WTC11 (cell line): ENCODE results near the gene ARPC2. TPM values are rescaled to one million over a fixed set of nuclear protein-coding genes. Genes with fewer than 3 reads are reported as not detected.

ENCODE experiments used
- ATAC-seq: fragments of 200-7000 bp; cut with Tn5 transposase; 2 replicates; pipeline ENCODE4 v1.10.0; 2021; ENCODE audit warnings: mild to moderate bottlenecking, moderate library complexity
- CTCF ChIA-PET: fragments of 300-600 bp; sonication (Branson Sonifier 250); formaldehyde crosslinking; loops from one replicate; lab custom pipeline; 2021; ENCODE audit warnings: antibody characterized with exemption; lab: Charles Lee
- POLR2A ChIA-PET: fragments of 350-600 bp; sonication (Branson Sonifier 250); formaldehyde crosslinking; loops from one replicate; lab custom pipeline; 2021; ENCODE audit warnings: antibody characterized with exemption; lab: Charles Lee
- DNase-seq: peaks from one replicate; pipeline ENCODE4 v3.0.0; 2021; ENCODE audit warnings: low spot score
- H3K27ac Mint-ChIP-seq: 2 replicates; pipeline ENCODE4 v1.8.0; 2021; ENCODE audit warnings: mixed read lengths
- H3K27me3 Mint-ChIP-seq: 2 replicates; pipeline ENCODE4 v1.8.0; 2021; ENCODE audit warnings: low read depth, mild to moderate bottlenecking, moderate library complexity, mixed read lengths
- H3K36me3 Mint-ChIP-seq: 2 replicates; pipeline ENCODE4 v1.8.0; 2021; ENCODE audit warnings: mixed read lengths
- H3K4me1 Mint-ChIP-seq: 2 replicates; pipeline ENCODE4 v1.8.0; 2022; ENCODE audit warnings: mixed read lengths
- H3K4me3 Mint-ChIP-seq: 2 replicates; pipeline ENCODE4 v1.8.0; 2021; ENCODE audit warnings: mild to moderate bottlenecking, moderate library complexity, mixed read lengths
- H3K9me3 Mint-ChIP-seq: 2 replicates; pipeline ENCODE4 v1.8.0; 2021; ENCODE audit warnings: mixed read lengths
- ATF1 ChIP-seq: sonication (generic); formaldehyde crosslinking; IDR thresholded peaks from 2 replicates; pipeline ENCODE4 v1.8.1; 2023; ENCODE audit warnings: mild to moderate bottlenecking, moderate library complexity, missing genetic modification reagents
- ETV6 ChIP-seq: sonication (generic); formaldehyde crosslinking; IDR thresholded peaks from 2 replicates; pipeline ENCODE4 v1.8.1; 2022; ENCODE audit warnings: mild to moderate bottlenecking, missing genetic modification reagents
- FOXP1 ChIP-seq: sonication (generic); formaldehyde crosslinking; IDR thresholded peaks from 2 replicates; pipeline ENCODE4 v1.8.0; 2022; ENCODE audit warnings: missing genetic modification reagents, mild to moderate bottlenecking, moderate library complexity, borderline replicate concordance
- JUN ChIP-seq: sonication (generic); formaldehyde crosslinking; IDR thresholded peaks from 2 replicates; pipeline ENCODE4 v1.8.0; 2023; ENCODE audit warnings: mild to moderate bottlenecking, missing genetic modification reagents
- SMAD3 ChIP-seq: sonication (generic); formaldehyde crosslinking; IDR thresholded peaks from 2 replicates; pipeline ENCODE4 v1.8.0; 2022; ENCODE audit warnings: missing genetic modification reagents, mild to moderate bottlenecking, borderline replicate concordance
- SMAD4 ChIP-seq: sonication (generic); formaldehyde crosslinking; IDR thresholded peaks from 2 replicates; pipeline ENCODE4 v1.8.0; 2022; ENCODE audit warnings: mild to moderate bottlenecking, missing genetic modification reagents
- TCF7 ChIP-seq: sonication (generic); formaldehyde crosslinking; IDR thresholded peaks from 2 replicates; pipeline ENCODE4 v1.8.0; 2022; ENCODE audit warnings: mild to moderate bottlenecking, low read depth, missing genetic modification reagents, moderate library complexity
- ZNF121 ChIP-seq: sonication (generic); formaldehyde crosslinking; IDR thresholded peaks from 2 replicates; pipeline ENCODE4 v1.8.0; 2023; ENCODE audit warnings: missing genetic modification reagents
- ZNF138 ChIP-seq: sonication (generic); formaldehyde crosslinking; conservative IDR thresholded peaks from 2 replicates; pipeline ENCODE4 v1.8.1; 2022; ENCODE audit warnings: mild to moderate bottlenecking, moderate library complexity, missing genetic modification reagents
- ZNF317 ChIP-seq: sonication (generic); formaldehyde crosslinking; IDR thresholded peaks from 2 replicates; pipeline ENCODE4 v1.8.1; 2023; ENCODE audit warnings: low read depth, mild to moderate bottlenecking, moderate library complexity, missing genetic modification reagents, borderline replicate concordance
- total RNA-seq: library from RNA; stranded (reverse); gene quantifications from 3 replicates; pipeline ENCODE4 v1.2.3, GENCODE V29; 2021
- TF ChIP-seq, protein P1 (sequence below): sonication (generic); formaldehyde crosslinking; IDR thresholded peaks from 2 replicates; pipeline ENCODE4 v1.8.1; 2023; ENCODE audit warnings: mild to moderate bottlenecking, missing genetic modification reagents
- TF ChIP-seq, protein P2 (sequence below): sonication (generic); formaldehyde crosslinking; IDR thresholded peaks from 2 replicates; pipeline ENCODE4 v1.8.0; 2023; ENCODE audit warnings: mild to moderate bottlenecking, missing genetic modification reagents
- TF ChIP-seq, protein P3 (sequence below): sonication (generic); formaldehyde crosslinking; IDR thresholded peaks from 2 replicates; pipeline ENCODE4 v1.8.1; 2022; ENCODE audit warnings: missing genetic modification reagents, borderline replicate concordance
- TF ChIP-seq, protein P4 (sequence below): sonication (generic); formaldehyde crosslinking; IDR thresholded peaks from 2 replicates; pipeline ENCODE4 v1.8.0; 2023; ENCODE audit warnings: missing genetic modification reagents, mild to moderate bottlenecking, borderline replicate concordance
- TF ChIP-seq, protein P5 (sequence below): fragments of 250-450 bp; sonication (Bioruptor Pico); IDR thresholded peaks from 2 replicates; pipeline ENCODE4 v1.9.0; 2021; ENCODE audit warnings: moderate library complexity, mild to moderate bottlenecking, inconsistent platforms, borderline replicate concordance
- TF ChIP-seq, protein P6 (sequence below): sonication (generic); formaldehyde crosslinking; IDR thresholded peaks from 2 replicates; pipeline ENCODE4 v1.8.0; 2022; ENCODE audit warnings: mild to moderate bottlenecking, missing genetic modification reagents
- TF ChIP-seq, protein P7 (sequence below): sonication (generic); formaldehyde crosslinking; IDR thresholded peaks from 2 replicates; pipeline ENCODE4 v1.8.1; 2022; ENCODE audit warnings: low read depth, missing genetic modification reagents, borderline replicate concordance
- TF ChIP-seq, protein P8 (sequence below): sonication (generic); formaldehyde crosslinking; IDR thresholded peaks from 2 replicates; pipeline ENCODE4 v1.8.0; 2022; ENCODE audit warnings: mild to moderate bottlenecking, missing genetic modification reagents

ARPC2 gene
- total RNA-seq, 1 experiment from 2014 or later: 184 TPM

DNA sequence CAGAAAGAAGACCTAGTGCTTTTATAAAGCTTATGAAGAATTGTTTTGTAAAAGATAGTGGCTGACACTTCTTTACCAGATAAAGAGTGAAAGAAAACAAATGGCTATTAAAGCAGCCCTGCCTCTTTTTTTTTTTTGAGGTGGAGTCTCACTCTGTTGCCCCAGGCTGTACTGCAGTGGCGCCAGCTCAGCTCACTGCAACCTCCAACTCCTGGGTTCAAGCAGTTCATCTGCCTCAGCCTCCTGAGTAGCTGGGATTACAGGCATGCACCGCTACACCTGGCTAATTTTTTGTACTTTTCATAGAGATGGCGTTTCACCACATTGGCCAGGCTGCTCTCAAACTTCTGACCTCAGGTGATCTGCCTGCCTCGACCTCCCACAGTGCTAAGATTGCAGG, 12.9 kb downstream of the ARPC2 start:
- CTCF ChIA-PET: interaction anchor here (0.6 to 1.5 kb wide), 3 partner anchors 8 to 61 kb away, joined by 3 to 4 read pairs (median 4); no protein-coding TSS in a partner anchor
- H3K27me3 Mint-ChIP-seq: no peaks in the 10 kb centered on the region
- H3K4me3 Mint-ChIP-seq: no peak overlapping the region
- no peaks in the 10 kb centered on the region for H3K4me1 Mint-ChIP-seq
- peaks cover 79% of the 10 kb centered on the region for H3K36me3 Mint-ChIP-seq
- H3K9me3 Mint-ChIP-seq: peaks cover 7% of the 10 kb centered on the region
- TF ChIP-seq ZNF317 (no peak), ZNF138 (CRISPR knock-in tag) (no peak), ZNF121 (no peak)
- TF ChIP-seq, protein P1, sequence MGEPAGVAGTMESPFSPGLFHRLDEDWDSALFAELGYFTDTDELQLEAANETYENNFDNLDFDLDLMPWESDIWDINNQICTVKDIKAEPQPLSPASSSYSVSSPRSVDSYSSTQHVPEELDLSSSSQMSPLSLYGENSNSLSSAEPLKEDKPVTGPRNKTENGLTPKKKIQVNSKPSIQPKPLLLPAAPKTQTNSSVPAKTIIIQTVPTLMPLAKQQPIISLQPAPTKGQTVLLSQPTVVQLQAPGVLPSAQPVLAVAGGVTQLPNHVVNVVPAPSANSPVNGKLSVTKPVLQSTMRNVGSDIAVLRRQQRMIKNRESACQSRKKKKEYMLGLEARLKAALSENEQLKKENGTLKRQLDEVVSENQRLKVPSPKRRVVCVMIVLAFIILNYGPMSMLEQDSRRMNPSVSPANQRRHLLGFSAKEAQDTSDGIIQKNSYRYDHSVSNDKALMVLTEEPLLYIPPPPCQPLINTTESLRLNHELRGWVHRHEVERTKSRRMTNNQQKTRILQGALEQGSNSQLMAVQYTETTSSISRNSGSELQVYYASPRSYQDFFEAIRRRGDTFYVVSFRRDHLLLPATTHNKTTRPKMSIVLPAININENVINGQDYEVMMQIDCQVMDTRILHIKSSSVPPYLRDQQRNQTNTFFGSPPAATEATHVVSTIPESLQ (CRISPR knock-in tag): no peak
- POLR2A ChIA-PET: no interaction called here
- DNase-seq (no peak), ATAC-seq (no peak)
- H3K27ac Mint-ChIP-seq: no peak overlapping the region

DNA sequence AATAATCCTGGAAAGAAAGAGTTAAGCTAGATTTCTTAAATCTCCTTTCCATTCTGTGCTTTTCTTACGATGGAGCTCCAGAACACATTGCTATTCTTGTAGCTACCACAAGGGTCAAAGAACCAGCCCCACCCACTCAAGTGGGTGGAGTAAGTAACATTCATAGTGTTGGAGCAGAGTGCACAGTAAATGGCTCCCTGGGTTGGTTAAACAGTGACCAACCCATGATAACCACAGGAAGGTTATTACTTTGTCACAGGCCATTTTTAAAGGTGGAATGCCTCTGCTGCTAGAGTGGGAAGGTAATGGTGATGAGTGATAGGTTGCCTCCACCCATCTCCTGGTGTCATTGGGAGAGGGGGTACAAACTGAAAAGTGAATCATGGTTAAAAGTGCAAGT, 13.9 kb downstream of the ARPC2 start:
- ChIA-PET CTCF (interaction anchor here (0.6 to 1.7 kb wide), 12 partner anchors 9 to 45 kb away, joined by 3 to 8 read pairs (median 4); partner anchors contain the start of genes AAMP, ARPC2, GPBAR1 and PNKD), POLR2A (no interaction called here)
- no peak for DNase-seq
- no peak overlapping the region for H3K27ac Mint-ChIP-seq
- peaks cover 78% of the 10 kb centered on the region for H3K36me3 Mint-ChIP-seq
- H3K27me3 Mint-ChIP-seq: no peaks in the 10 kb centered on the region
- H3K4me1 Mint-ChIP-seq: no peaks in the 10 kb centered on the region
- peak; percentile 60 for ATAC-seq
- no peak overlapping the region for H3K4me3 Mint-ChIP-seq
- H3K9me3 Mint-ChIP-seq: peaks cover 7% of the 10 kb centered on the region
- TF ChIP-seq SMAD3 (CRISPR knock-in tag) (no peak), FOXP1 (CRISPR knock-in tag) (no peak), SMAD4 (CRISPR knock-in tag) (no peak), ATF1 (CRISPR knock-in tag) (no peak), ZNF317 (no peak), JUN (CRISPR knock-in tag) (no peak), TCF7 (no peak), ETV6 (CRISPR knock-in tag) (no peak)
- TF ChIP-seq, protein P2, sequence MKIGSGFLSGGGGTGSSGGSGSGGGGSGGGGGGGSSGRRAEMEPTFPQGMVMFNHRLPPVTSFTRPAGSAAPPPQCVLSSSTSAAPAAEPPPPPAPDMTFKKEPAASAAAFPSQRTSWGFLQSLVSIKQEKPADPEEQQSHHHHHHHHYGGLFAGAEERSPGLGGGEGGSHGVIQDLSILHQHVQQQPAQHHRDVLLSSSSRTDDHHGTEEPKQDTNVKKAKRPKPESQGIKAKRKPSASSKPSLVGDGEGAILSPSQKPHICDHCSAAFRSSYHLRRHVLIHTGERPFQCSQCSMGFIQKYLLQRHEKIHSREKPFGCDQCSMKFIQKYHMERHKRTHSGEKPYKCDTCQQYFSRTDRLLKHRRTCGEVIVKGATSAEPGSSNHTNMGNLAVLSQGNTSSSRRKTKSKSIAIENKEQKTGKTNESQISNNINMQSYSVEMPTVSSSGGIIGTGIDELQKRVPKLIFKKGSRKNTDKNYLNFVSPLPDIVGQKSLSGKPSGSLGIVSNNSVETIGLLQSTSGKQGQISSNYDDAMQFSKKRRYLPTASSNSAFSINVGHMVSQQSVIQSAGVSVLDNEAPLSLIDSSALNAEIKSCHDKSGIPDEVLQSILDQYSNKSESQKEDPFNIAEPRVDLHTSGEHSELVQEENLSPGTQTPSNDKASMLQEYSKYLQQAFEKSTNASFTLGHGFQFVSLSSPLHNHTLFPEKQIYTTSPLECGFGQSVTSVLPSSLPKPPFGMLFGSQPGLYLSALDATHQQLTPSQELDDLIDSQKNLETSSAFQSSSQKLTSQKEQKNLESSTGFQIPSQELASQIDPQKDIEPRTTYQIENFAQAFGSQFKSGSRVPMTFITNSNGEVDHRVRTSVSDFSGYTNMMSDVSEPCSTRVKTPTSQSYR (CRISPR knock-in tag): no peak
- TF ChIP-seq, protein P3, sequence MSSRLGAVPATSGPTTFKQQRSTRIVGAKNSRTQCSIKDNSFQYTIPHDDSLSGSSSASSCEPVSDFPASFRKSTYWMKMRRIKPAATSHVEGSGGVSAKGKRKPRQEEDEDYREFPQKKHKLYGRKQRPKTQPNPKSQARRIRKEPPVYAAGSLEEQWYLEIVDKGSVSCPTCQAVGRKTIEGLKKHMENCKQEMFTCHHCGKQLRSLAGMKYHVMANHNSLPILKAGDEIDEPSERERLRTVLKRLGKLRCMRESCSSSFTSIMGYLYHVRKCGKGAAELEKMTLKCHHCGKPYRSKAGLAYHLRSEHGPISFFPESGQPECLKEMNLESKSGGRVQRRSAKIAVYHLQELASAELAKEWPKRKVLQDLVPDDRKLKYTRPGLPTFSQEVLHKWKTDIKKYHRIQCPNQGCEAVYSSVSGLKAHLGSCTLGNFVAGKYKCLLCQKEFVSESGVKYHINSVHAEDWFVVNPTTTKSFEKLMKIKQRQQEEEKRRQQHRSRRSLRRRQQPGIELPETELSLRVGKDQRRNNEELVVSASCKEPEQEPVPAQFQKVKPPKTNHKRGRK (CRISPR knock-in tag): no peak
- TF ChIP-seq, protein P4, sequence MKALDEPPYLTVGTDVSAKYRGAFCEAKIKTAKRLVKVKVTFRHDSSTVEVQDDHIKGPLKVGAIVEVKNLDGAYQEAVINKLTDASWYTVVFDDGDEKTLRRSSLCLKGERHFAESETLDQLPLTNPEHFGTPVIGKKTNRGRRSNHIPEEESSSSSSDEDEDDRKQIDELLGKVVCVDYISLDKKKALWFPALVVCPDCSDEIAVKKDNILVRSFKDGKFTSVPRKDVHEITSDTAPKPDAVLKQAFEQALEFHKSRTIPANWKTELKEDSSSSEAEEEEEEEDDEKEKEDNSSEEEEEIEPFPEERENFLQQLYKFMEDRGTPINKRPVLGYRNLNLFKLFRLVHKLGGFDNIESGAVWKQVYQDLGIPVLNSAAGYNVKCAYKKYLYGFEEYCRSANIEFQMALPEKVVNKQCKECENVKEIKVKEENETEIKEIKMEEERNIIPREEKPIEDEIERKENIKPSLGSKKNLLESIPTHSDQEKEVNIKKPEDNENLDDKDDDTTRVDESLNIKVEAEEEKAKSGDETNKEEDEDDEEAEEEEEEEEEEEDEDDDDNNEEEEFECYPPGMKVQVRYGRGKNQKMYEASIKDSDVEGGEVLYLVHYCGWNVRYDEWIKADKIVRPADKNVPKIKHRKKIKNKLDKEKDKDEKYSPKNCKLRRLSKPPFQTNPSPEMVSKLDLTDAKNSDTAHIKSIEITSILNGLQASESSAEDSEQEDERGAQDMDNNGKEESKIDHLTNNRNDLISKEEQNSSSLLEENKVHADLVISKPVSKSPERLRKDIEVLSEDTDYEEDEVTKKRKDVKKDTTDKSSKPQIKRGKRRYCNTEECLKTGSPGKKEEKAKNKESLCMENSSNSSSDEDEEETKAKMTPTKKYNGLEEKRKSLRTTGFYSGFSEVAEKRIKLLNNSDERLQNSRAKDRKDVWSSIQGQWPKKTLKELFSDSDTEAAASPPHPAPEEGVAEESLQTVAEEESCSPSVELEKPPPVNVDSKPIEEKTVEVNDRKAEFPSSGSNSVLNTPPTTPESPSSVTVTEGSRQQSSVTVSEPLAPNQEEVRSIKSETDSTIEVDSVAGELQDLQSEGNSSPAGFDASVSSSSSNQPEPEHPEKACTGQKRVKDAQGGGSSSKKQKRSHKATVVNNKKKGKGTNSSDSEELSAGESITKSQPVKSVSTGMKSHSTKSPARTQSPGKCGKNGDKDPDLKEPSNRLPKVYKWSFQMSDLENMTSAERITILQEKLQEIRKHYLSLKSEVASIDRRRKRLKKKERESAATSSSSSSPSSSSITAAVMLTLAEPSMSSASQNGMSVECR (CRISPR knock-in tag): no peak
- TF ChIP-seq, protein P5, sequence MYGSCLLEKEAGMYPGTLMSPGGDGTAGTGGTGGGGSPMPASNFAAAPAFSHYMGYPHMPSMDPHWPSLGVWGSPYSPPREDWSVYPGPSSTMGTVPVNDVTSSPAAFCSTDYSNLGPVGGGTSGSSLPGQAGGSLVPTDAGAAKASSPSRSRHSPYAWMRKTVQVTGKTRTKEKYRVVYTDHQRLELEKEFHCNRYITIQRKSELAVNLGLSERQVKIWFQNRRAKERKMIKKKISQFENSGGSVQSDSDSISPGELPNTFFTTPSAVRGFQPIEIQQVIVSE (CRISPR knock-in tag): no peak
- TF ChIP-seq, protein P6, sequence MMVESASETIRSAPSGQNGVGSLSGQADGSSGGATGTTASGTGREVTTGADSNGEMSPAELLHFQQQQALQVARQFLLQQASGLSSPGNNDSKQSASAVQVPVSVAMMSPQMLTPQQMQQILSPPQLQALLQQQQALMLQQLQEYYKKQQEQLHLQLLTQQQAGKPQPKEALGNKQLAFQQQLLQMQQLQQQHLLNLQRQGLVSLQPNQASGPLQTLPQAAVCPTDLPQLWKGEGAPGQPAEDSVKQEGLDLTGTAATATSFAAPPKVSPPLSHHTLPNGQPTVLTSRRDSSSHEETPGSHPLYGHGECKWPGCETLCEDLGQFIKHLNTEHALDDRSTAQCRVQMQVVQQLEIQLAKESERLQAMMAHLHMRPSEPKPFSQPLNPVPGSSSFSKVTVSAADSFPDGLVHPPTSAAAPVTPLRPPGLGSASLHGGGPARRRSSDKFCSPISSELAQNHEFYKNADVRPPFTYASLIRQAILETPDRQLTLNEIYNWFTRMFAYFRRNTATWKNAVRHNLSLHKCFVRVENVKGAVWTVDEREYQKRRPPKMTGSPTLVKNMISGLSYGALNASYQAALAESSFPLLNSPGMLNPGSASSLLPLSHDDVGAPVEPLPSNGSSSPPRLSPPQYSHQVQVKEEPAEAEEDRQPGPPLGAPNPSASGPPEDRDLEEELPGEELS (CRISPR knock-in tag): no peak
- TF ChIP-seq, protein P7, sequence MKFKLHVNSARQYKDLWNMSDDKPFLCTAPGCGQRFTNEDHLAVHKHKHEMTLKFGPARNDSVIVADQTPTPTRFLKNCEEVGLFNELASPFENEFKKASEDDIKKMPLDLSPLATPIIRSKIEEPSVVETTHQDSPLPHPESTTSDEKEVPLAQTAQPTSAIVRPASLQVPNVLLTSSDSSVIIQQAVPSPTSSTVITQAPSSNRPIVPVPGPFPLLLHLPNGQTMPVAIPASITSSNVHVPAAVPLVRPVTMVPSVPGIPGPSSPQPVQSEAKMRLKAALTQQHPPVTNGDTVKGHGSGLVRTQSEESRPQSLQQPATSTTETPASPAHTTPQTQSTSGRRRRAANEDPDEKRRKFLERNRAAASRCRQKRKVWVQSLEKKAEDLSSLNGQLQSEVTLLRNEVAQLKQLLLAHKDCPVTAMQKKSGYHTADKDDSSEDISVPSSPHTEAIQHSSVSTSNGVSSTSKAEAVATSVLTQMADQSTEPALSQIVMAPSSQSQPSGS (CRISPR knock-in tag): no peak
- TF ChIP-seq, protein P8, sequence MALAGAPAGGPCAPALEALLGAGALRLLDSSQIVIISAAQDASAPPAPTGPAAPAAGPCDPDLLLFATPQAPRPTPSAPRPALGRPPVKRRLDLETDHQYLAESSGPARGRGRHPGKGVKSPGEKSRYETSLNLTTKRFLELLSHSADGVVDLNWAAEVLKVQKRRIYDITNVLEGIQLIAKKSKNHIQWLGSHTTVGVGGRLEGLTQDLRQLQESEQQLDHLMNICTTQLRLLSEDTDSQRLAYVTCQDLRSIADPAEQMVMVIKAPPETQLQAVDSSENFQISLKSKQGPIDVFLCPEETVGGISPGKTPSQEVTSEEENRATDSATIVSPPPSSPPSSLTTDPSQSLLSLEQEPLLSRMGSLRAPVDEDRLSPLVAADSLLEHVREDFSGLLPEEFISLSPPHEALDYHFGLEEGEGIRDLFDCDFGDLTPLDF (CRISPR knock-in tag): no peak
